Keratinocyte (primary cell): ENCODE measurements around the gene PNCK.

Experiments
- CTCF ChIP-seq, 3 experiments: IDR thresholded peaks in 1 of 3; conservative IDR thresholded peaks in 1 of 3; optimal IDR thresholded peaks in 1 of 3; 2 replicates in 2 of 3; 3 replicates in 1 of 3; pipeline versions ENCODE3 to v1.5.1; 2011; ENCODE audit warnings: low read length in 3 of 3, mild to moderate bottlenecking in 3 of 3, moderate library complexity in 2 of 3, control low read depth in 1 of 3, inconsistent platforms in 1 of 3; ENCODE audit not compliant: insufficient read depth in 2 of 3; ENCODE audit errors: extremely low read depth in 1 of 3
- EZH2 ChIP-seq: IDR thresholded peaks from one replicate; pipeline ENCODE4 v1.6.1; 2012; ENCODE audit warnings: inconsistent platforms, mild to moderate bottlenecking, low read length, moderate library complexity

- TF ChIP-seq CTCF (optimal IDR thresholded peaks at IDR 0.05 in 1 of 3, IDR thresholded peaks at IDR 0.05 in 1 of 3, conservative IDR thresholded peaks at IDR 0.05 in 1 of 3; ENCODE audit: extremely low read depth in 1 of 3, insufficient read depth in 2 of 3, low read length in 3 of 3) = no peak
- TF ChIP-seq EZH2 = no peak
Measured at GRCh38 chrX:153692611-153693156, 19.1 kb upstream of the PNCK start.
